Peyer's patch (tissue), 4 donors: Measurements from ENCODE around the gene FAM83G.

Source experiments
- CTCF ChIP-seq, 6 experiments: fragments of 450-650 bp in 4 of 6; fragments of 200-600 bp in 2 of 6; sonication (generic) in 1 of 6; IDR thresholded peaks; one replicate each; pipeline ENCODE4 v1.5.1; 2017 to 2019; ENCODE audit warnings: antibody characterized with exemption in 6 of 6, mild to moderate bottlenecking in 3 of 6, moderate library complexity in 1 of 6
- POLR2A ChIP-seq, 2 donors: fragments of 450-650 bp; IDR thresholded peaks; one replicate each; pipeline ENCODE4 v1.5.1; 2017; ENCODE audit warnings: antibody characterized with exemption in 2 of 2, mild to moderate bottlenecking in 2 of 2, moderate library complexity in 2 of 2

- TF ChIP-seq CTCF (IDR thresholded peaks at IDR 0.05) (no peak), POLR2A (IDR thresholded peaks at IDR 0.05) (no peak)
Observed at GRCh38 chr17:18964018-18964351, 40.6 kb downstream of the FAM83G start.
